ENCODE measurements around the gene ADGRV1.

ADGRV1 gene

GRCh38 chr5:90875456-90875855 lies 316.9 kb downstream of the ADGRV1 start:
- no peak for FAIRE-seq

- no peak for FAIRE-seq
These were observed 317.8 kb downstream of the ADGRV1 start for GRCh38 chr5:90876366-90876765.

- FAIRE-seq, result no peak
These were observed 318.5 kb downstream of the ADGRV1 start for GRCh38 chr5:90877049-90877448.

DNA sequence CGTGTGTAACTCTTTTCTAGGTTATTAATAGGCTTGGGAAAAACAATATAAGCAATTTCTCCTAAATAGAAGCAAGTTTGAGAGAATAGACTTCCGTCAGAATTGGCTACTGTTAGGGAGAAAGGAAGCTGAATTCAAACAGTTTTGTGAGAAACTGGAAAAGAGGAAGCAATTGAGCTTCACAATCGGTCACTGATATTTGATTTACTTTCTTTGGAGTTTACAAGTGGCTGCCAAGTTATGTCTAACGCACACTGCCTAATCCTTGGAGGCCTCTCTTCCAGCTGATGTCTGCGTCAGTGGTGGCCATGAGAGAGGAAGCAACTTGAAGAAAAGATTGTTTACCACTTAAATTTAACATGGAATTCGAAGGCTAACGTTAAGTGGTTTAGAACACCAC lies 319.5 kb downstream of the ADGRV1 start:
- FAIRE-seq, result no peak

GRCh38 chr5:90878549-90879196 lies 320.1 kb downstream of the ADGRV1 start:
- FAIRE-seq, result no peak

DNA sequence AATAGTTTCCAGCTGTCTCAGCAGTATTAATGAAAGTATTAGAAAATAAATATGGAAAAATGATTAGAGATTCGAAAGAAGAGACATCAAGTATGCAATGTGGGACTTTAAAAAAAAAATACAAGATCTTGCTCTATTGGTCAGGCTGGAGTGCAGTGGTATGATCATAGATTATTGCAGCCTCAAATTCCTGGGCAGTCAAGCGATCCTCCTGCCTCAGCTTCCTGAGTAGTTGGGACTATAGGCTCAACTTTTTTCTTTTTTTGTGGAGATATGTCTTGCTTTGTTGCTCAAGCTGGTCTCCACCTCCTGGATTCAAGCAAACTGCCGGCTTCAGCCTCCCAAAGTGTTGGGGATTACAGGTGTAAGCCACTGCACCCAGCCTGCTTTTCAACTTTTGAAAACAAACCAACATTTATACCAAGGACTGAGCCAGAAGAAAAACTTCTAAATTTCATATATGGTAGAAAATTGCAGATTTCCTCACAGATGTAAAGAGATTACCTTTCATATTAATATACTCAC lies 323.1 kb downstream of the ADGRV1 start:
- no peak for FAIRE-seq

DNA sequence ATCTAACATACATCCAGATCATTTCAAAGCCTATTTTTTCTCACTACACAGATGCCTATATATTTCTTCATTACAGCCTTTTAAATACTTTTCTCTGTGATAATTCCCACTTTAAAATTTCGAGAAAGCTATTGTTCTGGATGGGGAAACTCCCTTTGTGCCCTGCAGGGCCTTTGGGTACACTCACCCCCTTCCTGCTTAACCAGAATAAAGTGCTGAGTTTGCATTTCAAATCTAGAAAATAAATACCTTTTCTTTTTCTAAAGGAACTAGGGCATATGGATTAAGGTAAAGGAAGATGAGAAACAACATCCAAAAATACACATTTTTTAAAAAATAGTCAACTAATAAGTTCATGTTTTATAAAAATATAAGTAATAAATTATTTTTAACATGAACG lies 323.9 kb downstream of the ADGRV1 start:
- FAIRE-seq, result no peak

DNA sequence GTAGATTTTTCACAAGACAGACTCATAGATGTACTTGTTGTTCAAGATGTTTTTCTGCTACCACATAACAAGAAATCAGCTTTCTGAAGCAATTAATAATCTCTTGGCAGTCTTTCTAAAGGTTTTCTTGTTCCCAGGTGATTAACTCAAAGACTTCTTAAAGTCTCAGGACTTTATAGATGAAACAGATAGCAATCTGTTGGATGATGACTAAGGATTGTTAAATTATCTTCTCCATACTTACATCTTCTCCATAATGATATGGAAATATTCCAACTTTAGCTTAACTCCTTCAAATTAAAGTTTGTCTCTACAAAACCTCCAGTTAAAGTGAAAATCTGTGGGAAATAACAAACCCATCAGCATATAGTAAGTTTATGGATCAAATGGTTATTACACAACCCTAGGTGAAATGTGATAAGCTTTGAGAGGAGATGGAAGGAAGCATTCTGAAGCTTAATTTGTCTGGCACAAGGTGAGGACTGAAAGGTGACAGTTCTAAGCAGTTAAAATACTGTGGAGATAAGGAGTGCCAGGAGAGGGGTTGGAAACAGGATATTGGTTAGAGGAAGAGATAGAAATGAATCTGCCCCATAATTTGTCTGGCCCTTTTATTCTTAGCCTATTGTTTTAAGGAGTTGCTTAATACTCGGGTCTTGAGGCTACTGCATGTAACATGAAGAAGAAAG lies 326.7 kb downstream of the ADGRV1 start:
- FAIRE-seq, result no peak

DNA sequence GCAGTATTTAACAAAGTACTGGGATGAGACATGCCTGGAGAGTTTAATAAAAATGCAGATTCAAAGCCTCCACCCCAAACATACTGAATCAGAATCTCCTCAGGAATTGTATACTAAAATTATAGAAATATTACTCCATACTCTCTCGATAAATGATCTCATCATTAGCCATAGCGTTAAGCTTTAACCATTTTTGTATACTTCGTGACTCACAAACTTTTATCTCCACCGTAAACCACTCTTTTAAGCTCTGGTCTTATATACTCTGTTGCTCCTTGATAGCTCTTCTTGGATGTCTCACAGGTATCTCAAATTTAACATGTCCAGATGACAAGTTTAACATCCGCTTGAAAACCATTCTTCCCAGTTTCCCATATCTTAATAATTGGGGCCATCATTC lies 327.8 kb downstream of the ADGRV1 start:
- no peak for FAIRE-seq

- FAIRE-seq, result no peak
These were observed 330.1 kb downstream of the ADGRV1 start for GRCh38 chr5:90888511-90889324.

DNA sequence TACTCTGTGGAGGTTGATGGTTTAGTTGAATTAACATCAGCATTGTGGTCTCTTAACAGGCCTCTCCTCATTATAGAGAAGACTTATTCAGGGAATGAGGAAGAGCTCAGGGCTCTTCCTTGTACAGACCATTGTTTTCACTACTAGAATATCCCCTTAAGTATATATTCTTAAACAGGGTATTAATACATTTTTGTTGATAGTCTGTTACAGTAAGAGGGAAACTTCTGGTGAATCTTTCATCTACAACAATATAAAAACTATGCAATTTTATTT lies 330.7 kb downstream of the ADGRV1 start:
- FAIRE-seq, result no peak

DNA sequence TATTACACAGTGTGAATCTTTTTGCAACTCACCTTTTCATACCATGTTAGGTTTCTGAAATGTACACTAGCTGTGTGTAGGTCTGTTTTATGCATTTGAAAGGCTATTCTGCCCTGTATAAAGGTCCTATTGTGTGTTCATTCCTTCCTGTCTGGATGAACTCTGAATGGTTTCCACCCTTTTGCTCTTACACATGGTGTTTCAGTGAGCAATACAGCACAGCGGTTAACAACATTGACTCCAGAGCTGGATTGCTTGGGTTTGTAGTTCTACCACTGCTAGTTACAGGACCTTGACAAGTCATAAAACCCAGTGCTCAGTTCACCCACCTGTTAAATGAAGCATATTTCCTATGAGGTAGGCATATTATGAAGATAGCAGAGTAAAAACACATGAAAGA lies 331.6 kb downstream of the ADGRV1 start:
- FAIRE-seq, result no peak

DNA sequence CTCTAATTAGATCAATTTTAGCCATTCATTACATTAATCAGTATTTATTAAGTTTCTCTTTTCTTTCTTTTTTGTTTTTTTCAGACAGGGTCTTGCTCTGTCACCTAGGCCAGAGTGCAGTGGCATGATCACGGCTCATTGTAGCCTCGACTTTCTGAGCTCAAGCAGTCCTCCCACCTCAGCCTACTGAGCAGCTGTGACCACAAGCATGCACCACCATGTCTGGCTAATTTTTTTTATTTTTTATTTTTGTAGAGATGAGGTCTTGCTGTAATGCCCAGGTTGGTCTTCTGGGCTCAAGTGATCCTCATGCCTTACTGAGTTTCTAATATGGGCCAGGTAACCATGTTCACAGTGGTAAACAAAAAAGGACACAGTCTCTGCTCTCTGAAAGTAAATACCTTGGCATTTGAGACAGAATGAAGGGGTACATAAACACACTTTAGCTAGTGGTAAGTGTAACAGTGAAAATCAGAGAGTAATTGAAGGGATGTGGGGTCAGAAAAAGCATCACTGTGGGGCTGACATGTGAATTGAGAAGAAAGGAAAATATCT lies 336.3 kb downstream of the ADGRV1 start:
- no peak for FAIRE-seq

- FAIRE-seq, result no peak
These were observed 339.0 kb downstream of the ADGRV1 start for GRCh38 chr5:90897618-90898017.

DNA sequence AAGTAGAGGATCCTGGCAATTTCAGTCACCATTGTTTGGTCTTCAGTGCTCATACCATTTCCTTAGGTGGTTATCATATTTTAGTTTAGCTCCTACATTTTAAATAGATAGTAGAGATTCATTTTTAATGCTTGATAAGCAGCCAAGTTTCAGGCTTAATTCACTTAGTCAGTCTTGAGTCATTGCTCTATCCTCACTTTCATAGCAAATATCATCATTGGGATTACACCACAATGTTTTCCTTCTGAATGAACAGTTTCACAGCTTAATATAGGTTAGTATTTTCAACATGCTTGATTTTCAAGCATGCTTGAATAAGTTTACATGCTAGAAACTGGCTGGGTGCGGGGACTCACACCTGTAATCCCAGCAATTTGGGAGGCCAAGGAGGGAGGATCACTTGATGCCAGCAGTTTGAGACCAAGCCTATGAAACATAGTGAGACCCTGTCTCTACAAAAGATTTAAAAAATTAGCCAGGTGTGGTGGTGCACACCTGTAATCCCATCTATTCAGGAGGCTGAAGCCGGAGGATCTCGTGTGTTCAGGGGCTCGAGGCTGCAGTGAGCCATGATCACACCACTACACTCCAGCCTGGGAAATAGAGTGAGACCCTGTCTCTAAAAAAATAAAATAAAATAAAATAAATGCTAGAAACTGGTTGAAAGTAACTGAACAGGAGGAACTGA lies 339.9 kb downstream of the ADGRV1 start:
- FAIRE-seq, result no peak

DNA sequence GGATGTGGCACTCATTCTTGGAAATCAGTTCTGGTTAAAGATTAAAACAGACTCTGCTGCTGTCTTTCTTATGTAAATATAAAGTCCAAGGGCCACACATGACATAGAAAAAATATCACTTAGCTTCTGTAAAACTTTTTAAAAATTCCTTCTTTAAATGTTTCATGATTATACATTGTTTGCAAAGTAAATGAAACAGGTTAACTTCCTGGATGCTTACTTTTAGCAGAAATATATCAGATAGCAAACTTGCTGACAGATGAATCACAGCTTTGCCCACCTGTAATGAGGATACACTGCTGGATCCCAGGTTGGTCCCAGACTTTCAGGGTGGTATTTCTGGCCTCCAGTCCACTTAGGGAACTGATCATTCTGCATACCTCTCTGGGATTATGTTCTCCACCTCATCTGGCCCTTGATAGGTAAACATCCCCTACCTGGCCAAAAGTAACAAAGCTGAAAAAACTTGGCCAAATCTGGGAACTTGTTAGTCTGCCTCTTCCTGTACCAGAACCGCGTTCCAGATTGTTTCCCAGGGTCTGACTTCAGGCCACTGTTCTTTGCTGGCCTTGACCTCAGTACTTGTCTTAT lies 340.5 kb downstream of the ADGRV1 start:
- FAIRE-seq, result no peak

GRCh38 chr5:90901261-90901660 lies 342.7 kb downstream of the ADGRV1 start:
- no peak for FAIRE-seq

- FAIRE-seq, result no peak
These were observed 343.6 kb downstream of the ADGRV1 start for GRCh38 chr5:90902170-90902569.

GRCh38 chr5:90902651-90903386 lies 344.2 kb downstream of the ADGRV1 start:
- no peak for FAIRE-seq

DNA sequence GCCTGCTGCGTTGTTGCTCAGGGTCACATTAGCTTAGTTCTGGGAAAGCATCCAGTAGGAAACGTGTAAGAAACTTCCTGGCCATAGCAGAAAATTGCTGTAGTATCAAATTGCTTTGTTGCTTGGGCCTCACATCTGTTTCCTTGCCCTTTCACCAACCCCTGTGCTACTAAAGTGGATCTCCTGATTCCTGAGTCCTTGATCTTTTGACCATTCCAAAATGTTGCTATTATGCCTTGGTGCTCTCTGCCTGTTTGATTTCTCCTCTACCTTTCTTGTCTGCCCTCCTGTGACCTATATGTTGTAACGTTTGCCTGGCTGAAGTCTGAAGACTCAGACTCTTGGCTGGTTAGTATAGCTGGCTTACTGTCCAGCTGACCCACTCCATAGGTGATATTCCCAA lies 350.5 kb downstream of the ADGRV1 start:
- FAIRE-seq, result no peak

GRCh38 chr5:90909940-90910339 lies 351.3 kb downstream of the ADGRV1 start:
- no peak for FAIRE-seq

GRCh38 chr5:90911169-90911568 lies 352.6 kb downstream of the ADGRV1 start:
- FAIRE-seq, result no peak

Data from A204.1 (cell line).